GM12878 (cell line): ENCODE measurements around the gene RDH16. TPM values are rescaled to one million over a fixed set of nuclear protein-coding genes. Genes with fewer than 3 reads are reported as not detected.

Experiments used
- ATAC-seq: fragments of 200-7000 bp; cut with Tn5 transposase; 3 replicates; pipeline ENCODE4 v1.9.1; 2020; ENCODE audit warnings: mild to moderate bottlenecking, moderate library complexity
- BruUV-seq: library from RNA; stranded (reverse); fragments of 400-500 nt; replicated peaks from 2 replicates; lab custom pipeline; 2021; lab: Mats Ljungman, UMichigan
- CTCF ChIA-PET: fragments of 300-600 bp; sonication (Branson Sonifier 250); formaldehyde crosslinking; extraction: SDS; loops from one replicate; lab custom pipeline; 2021; ENCODE audit warnings: inconsistent platforms; lab: Yijun Ruan, JAX
- POLR2A ChIA-PET: fragments of 350-600 bp; formaldehyde crosslinking; extraction: SDS; loops from one replicate; lab custom pipeline; 2021; ENCODE audit warnings: inconsistent platforms; lab: Charles Lee
- RAD21 ChIA-PET: fragments of 300-600 bp; sonication (Branson Sonifier 250); formaldehyde crosslinking; loops from one replicate; lab custom pipeline; 2023; ENCODE audit warnings: antibody characterized with exemption; ENCODE audit not compliant: unreplicated experiment; lab: Charles Lee
- SMC1A ChIA-PET: fragments of 300-600 bp; sonication (Branson Sonifier 250); formaldehyde crosslinking; loops from one replicate; lab custom pipeline; 2023; ENCODE audit not compliant: unreplicated experiment, uncharacterized antibody; lab: Charles Lee
- DNase-seq: peaks from one replicate; pipeline ENCODE4 v3.0.0-alpha.2; 2011; ENCODE audit warnings: low read depth, low spot score
- FAIRE-seq: peaks from 3 replicates; lab custom pipeline; 2011; peaks lifted over from hg19 to GRCh38; lab: Jason Lieb, UNC
- H2AFZ ChIP-seq: 2 replicates; pipeline ENCODE4 v1.6.0; 2011; ENCODE audit warnings: low read depth, low read length, control low read depth; ENCODE audit not compliant: control insufficient read depth
- H3K27ac ChIP-seq: 2 replicates; pipeline ENCODE4 v1.5.1; 2011; ENCODE audit warnings: control low read depth; ENCODE audit not compliant: control insufficient read depth, insufficient read depth
- H3K27me3 ChIP-seq, 2 experiments: replicated peaks in 1 of 2; 2 replicates each; pipeline versions ENCODE4 v1.6.0 to v1.6.1; 2011; ENCODE audit warnings: low read length in 1 of 2; ENCODE audit not compliant: control insufficient read depth in 2 of 2, insufficient read depth in 2 of 2
- H3K36me3 ChIP-seq, 2 experiments: 2 replicates each; pipeline ENCODE4 v1.5.1; 2011; ENCODE audit warnings: low read length in 1 of 2; ENCODE audit not compliant: control insufficient read depth in 2 of 2, insufficient read depth in 2 of 2
- H3K4me1 ChIP-seq: 2 replicates; pipeline ENCODE4 v1.6.1; 2011; ENCODE audit warnings: mild to moderate bottlenecking, low read length, moderate library complexity, mixed read lengths; ENCODE audit not compliant: control insufficient read depth, insufficient read depth
- H3K4me2 ChIP-seq: 2 replicates; pipeline ENCODE4 v1.6.0; 2011; ENCODE audit warnings: control low read depth; ENCODE audit not compliant: control insufficient read depth, insufficient read depth
- H3K4me3 ChIP-seq: fragments of 200-600 bp; sonication (generic); 2 replicates; pipeline ENCODE4 v1.5.1; 2016
- H3K79me2 ChIP-seq: 2 replicates; pipeline ENCODE4 v1.6.0; 2011; ENCODE audit warnings: low read length; ENCODE audit not compliant: control insufficient read depth, insufficient read depth
- H3K9ac ChIP-seq: 2 replicates; pipeline ENCODE4 v1.8.0; 2011; ENCODE audit warnings: low read length, control low read depth, mixed read lengths; ENCODE audit not compliant: control insufficient read depth, insufficient read depth
- H3K9me3 ChIP-seq: replicated peaks from 3 replicates; pipeline ENCODE4 v1.5.1; 2011; ENCODE audit warnings: mild to moderate bottlenecking, low read length; ENCODE audit not compliant: control insufficient read depth, insufficient read depth
- H4K20me1 ChIP-seq: 2 replicates; pipeline ENCODE4 v1.6.0; 2011; ENCODE audit not compliant: control insufficient read depth, insufficient read depth
- CBFB ChIP-seq: IDR thresholded peaks from 2 replicates; pipeline ENCODE4 v1.6.1; 2016; ENCODE audit warnings: antibody characterized with exemption, low read depth
- CHD4 ChIP-seq: fragments of 200-600 bp; sonication (generic); IDR thresholded peaks from 2 replicates; pipeline ENCODE4 v1.6.1; 2016; ENCODE audit warnings: mild to moderate bottlenecking
- MYB ChIP-seq: fragments of 150-350 bp; IDR thresholded peaks from 2 replicates; pipeline ENCODE4 v1.6.1; 2014; ENCODE audit warnings: mild to moderate bottlenecking, low read depth, low read length, borderline replicate concordance
- RELA ChIP-seq: fragments of 450-650 bp; IDR thresholded peaks from 2 replicates; pipeline ENCODE4 v1.8.0; 2014; ENCODE audit warnings: borderline replicate concordance; ENCODE audit not compliant: partially characterized antibody
- ZNF217 ChIP-seq: fragments of 450-650 bp; IDR thresholded peaks from 2 replicates; pipeline ENCODE4 v1.6.1; 2017; ENCODE audit warnings: antibody characterized with exemption, mild to moderate bottlenecking
- WGBS: methylation state at CpG from one replicate; pipeline ENCODE4 v1.1.6; 2016; ENCODE audit warnings: low lambda C conversion rate; ENCODE audit not compliant: insufficient replicate concordance, insufficient coverage; ENCODE audit errors: missing lambda C conversion rate; 5-methylcytosine and 5-hydroxymethylcytosine counted together
- in situ Hi-C: fragments of 300-500 bp; cut with MboI; formaldehyde crosslinking; loops from 9 replicates; pipeline ENCODE4 v1.14.3; 2018; ENCODE audit warnings: mixed read lengths
- intact Hi-C: fragments of 100-400 bp; cut with micrococcal nuclease; formaldehyde crosslinking; loops from one replicate; pipeline ENCODE4 v1.14.2; 2022; ENCODE audit not compliant: unreplicated experiment
- polyA plus RNA-seq, 11 experiments: library from polyadenylated mRNA; depleted of rRNA in 4 of 11; unstranded in 6 of 11; stranded (reverse) in 5 of 11; fragments of >200 nt; fragmentation: Nextera tagmentation in 4 of 11; fragmentation: Illumina TruSeq in 1 of 11; extraction: Ambion mirVana in 4 of 11; extraction: Trizol in 1 of 11; gene quantifications; 1 replicate in 1 of 11; 2 replicates in 10 of 11; pipeline versions ENCODE4 v1.2.1 to v1.2.3, GENCODE V29; 2011 to 2016; ENCODE audit warnings: inconsistent platforms in 2 of 11, missing spikeins in 2 of 11, low read depth in 1 of 11
- total RNA-seq, 4 experiments: library from RNA; depleted of rRNA in 3 of 4; stranded (reverse); fragments of >200 nt in 3 of 4; fragmentation: Illumina TruSeq in 1 of 4; extraction: Trizol in 1 of 4; gene quantifications; 2 replicates each; pipeline versions ENCODE4 v1.2.1 to v1.2.3, GENCODE V29; 2013 to 2021
- TF ChIP-seq, protein P1 (sequence below): fragments of 450-650 bp; formaldehyde crosslinking; IDR thresholded peaks from 2 replicates; pipeline ENCODE4 v1.4.0; 2022; ENCODE audit warnings: mild to moderate bottlenecking, moderate library complexity

RDH16 gene
- total and polyA plus RNA-seq, 10 of the 15 experiments (the other 5 are each of a cell fraction or from before 2014, with no cell fraction given), result 0.04 to 0.31 (median 0.06) TPM

DNA sequence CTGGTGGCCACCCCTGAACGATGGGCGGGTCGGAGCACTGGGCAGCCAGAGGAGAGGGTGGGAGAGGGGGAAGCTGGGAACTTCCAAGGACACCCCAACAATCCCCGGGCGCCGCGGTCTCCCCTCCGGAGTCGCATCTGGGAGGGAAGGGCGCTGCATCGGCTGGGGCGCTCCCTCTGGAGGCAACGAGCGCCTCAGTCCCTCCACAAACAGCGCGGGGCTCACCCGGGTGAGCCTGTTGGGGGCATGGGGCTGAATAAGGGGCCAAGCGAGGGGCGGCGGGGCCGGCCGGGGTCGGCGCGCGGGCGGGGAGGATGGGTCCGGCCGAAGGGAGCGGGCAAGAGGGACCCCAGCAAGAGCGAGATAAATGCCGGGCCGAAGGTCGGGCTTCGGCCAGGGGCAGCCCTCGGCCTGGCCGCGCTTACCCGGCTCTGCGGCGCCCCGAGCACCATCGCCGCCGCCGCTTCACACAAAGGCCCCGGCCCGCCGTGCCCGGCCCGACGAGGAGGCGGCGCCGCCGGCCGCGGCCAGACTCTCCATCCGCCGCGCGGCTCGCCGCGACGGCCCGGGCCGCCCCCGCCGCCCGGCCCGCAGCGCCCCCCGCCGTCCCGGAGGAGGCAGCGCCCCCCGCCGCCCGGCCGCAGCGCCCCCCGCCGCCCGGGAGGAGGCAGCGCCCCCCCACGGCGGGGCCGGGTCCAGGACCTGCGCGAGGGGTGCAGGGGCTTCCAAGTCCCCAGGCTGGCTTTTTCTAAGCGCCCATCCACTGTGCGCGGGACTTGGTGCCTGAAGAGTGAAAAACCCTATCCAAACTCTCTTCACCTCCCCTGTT is 48.8 kb upstream of the RDH16 start, which contains the start of gene ZBTB39 (continued):
- no peak for TF ChIP-seq CBFB
- TF ChIP-seq, protein P1, sequence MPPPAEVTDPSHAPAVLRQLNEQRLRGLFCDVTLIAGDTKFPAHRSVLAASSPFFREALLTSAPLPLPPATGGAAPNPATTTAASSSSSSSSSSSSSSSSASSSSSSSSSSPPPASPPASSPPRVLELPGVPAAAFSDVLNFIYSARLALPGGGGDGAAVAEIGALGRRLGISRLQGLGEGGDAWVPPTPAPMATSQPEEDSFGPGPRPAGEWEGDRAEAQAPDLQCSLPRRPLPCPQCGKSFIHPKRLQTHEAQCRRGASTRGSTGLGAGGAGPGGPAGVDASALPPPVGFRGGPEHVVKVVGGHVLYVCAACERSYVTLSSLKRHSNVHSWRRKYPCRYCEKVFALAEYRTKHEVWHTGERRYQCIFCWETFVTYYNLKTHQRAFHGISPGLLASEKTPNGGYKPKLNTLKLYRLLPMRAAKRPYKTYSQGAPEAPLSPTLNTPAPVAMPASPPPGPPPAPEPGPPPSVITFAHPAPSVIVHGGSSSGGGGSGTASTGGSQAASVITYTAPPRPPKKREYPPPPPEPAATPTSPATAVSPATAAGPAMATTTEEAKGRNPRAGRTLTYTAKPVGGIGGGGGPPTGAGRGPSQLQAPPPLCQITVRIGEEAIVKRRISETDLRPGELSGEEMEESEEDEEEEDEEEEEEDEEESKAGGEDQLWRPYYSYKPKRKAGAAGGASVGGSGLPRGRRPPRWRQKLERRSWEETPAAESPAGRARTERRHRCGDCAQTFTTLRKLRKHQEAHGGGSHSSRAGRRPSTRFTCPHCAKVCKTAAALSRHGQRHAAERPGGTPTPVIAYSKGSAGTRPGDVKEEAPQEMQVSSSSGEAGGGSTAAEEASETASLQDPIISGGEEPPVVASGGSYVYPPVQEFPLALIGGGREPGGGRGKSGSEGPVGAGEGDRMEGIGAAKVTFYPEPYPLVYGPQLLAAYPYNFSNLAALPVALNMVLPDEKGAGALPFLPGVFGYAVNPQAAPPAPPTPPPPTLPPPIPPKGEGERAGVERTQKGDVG (CRISPR knock-in tag), result no peak

DNA sequence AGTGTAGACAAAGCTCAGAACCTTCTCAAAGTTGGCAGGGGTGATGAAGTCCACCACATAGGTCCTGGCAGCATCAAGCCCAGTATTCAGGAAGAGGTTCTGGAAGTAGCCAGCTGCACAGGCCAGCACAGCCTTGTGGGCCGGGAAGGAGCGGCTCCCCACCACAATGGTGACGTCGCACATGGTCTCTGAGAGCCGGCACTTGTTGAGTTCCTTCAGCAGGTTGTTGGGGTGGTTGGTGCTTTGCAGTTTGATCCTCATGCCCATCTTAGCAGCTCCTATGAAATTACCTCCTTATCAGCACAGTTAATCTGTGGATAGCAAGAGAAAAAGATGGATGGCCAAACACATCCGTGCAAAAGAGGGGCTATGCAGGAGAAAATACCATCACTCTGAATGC is 47.2 kb upstream of the RDH16 start:
- intact Hi-C loops (no loop called here), in situ Hi-C loops (loop anchor here (5.0 kb wide), 2 partner anchors 108 to 247 kb away; partner anchors contain the start of gene STAT6)
- ChIA-PET POLR2A (interaction anchor here (1.1 kb wide), 1 partner anchor 107 kb away, joined by 3 read pairs; the partner anchor contains the start of gene STAT6), RAD21 (interaction anchor here (1.0 to 5.8 kb wide), 7 partner anchors 17 to 315 kb away, joined by 3 to 44 read pairs (median 4); partner anchors contain the start of gene STAT6), CTCF (interaction anchor here (0.7 to 12.1 kb wide), 23 partner anchors 8 to 369 kb away, joined by 3 to 177 read pairs (median 5); partner anchors contain the start of genes HSD17B6, MYO1A, PRIM1 and STAT6), SMC1A (interaction anchor here (0.6 to 12.3 kb wide), 14 partner anchors 8 to 647 kb away, joined by 3 to 125 read pairs (median 4); partner anchors contain the start of genes HSD17B6 and STAT6)
- no peaks in the 10 kb centered on the region for H4K20me1 ChIP-seq
- peaks cover 23% of the 10 kb centered on the region for H3K4me1 ChIP-seq
- WGBS, result 92% methylated on average over 6 of the region's 6 CpGs
- H3K9me3 ChIP-seq, result no peaks in the 10 kb centered on the region
- no peak overlapping the region for H3K4me2 ChIP-seq
- no peak overlapping the region for H3K9ac ChIP-seq
- TF ChIP-seq RELA, result no peak
- TF ChIP-seq MYB, result no peak
- no peak for TF ChIP-seq CHD4
- no peak for TF ChIP-seq ZNF217
- FAIRE-seq (no peak), ATAC-seq (no peak), DNase-seq (no peak)
- H2AFZ ChIP-seq, result no peak overlapping the region
- H3K27ac ChIP-seq, result no peak overlapping the region
- peaks cover 6% of the 10 kb centered on the region for H3K79me2 ChIP-seq
- no peak overlapping the region for H3K4me3 ChIP-seq
- no TSS peak for BruUV-seq
- no peaks in the 10 kb centered on the region for H3K27me3 ChIP-seq
- H3K36me3 ChIP-seq, result peaks cover 1 to 6% of the 10 kb centered on the region in 2 experiments; a peak in 2 of 4 replicates
